GM10266 (cell line): ENCODE results near the gene SLC7A6OS.

Source experiments
- DNase-seq: peaks from one replicate; pipeline ENCODE4 v3.0.0; 2012; ENCODE audit errors: extremely low spot score
- CTCF ChIP-seq: IDR thresholded peaks from 2 replicates; pipeline ENCODE4 v1.5.1; 2012; ENCODE audit warnings: mild to moderate bottlenecking, low read depth; ENCODE audit not compliant: control insufficient read depth, insufficient read depth; ENCODE audit errors: missing control alignments

SLC7A6OS gene

GRCh38 chr16:68273459-68273858 is 37.3 kb downstream of the SLC7A6OS start:
- DNase-seq: no peak
- no peak for TF ChIP-seq CTCF

GRCh38 chr16:68272507-68273209 is 38.1 kb downstream of the SLC7A6OS start:
- DNase-seq: no peak
- no peak for TF ChIP-seq CTCF

- no peak for TF ChIP-seq CTCF
- no peak for DNase-seq
Observed at GRCh38 chr16:68270353-68270752, 40.4 kb downstream of the SLC7A6OS start.

GRCh38 chr16:68269793-68270192 is 41.0 kb downstream of the SLC7A6OS start:
- TF ChIP-seq CTCF: no peak
- DNase-seq: no peak

- DNase-seq: no peak
- TF ChIP-seq CTCF: no peak
Observed at GRCh38 chr16:68267612-68268405, 42.9 kb downstream of the SLC7A6OS start.

GRCh38 chr16:68265078-68265920 is 45.4 kb downstream of the SLC7A6OS start:
- no peak for TF ChIP-seq CTCF
- DNase-seq: peak; percentile 67
